Measurements from ENCODE around the gene CTTN.

The CTTN gene

GRCh38 chr11:70352100-70352499, 46.2 kb upstream of the CTTN start:
- Histone ChIP-seq H3K79me2 (ENCODE audit: insufficient read depth, low read length) (no peaks in the 10 kb centered on the region), H3K27me3 (ENCODE audit: insufficient read depth, low read length) (no peaks in the 10 kb centered on the region), H3K4me1 (ENCODE audit: insufficient read depth, low read length, severe bottlenecking) (no peaks in the 10 kb centered on the region), H3K4me2 (ENCODE audit: low read length) (no peak overlapping the region), H3K27ac (ENCODE audit: low read depth, low read length, poor library complexity, severe bottlenecking) (no peak overlapping the region), H3F3A (ENCODE audit: insufficient read depth, low read length) (no peaks in the 10 kb centered on the region), H3K4me3 (ENCODE audit: low read depth, low read length, poor library complexity, severe bottlenecking) (no peak overlapping the region), H3K9ac (ENCODE audit: low read length) (no peak overlapping the region), H2AFZ (ENCODE audit: low read length) (no peak overlapping the region), H3K9me3 (ENCODE audit: low read length) (no peaks in the 10 kb centered on the region), H3K36me3 (ENCODE audit: insufficient read depth, low read length) (peaks cover 55% of the 10 kb centered on the region), H3K9me2 (ENCODE audit: low read depth, low read length) (no peaks in the 10 kb centered on the region), H4K20me1 (ENCODE audit: insufficient read depth, low read length) (no peaks in the 10 kb centered on the region)
- TF ChIP-seq CTCF (IDR thresholded peaks at IDR 0.05; ENCODE audit: low read length) (no peak), EZH2 (IDR thresholded peaks at IDR 0.05; ENCODE audit: borderline replicate concordance, low read length) (no peak)

- Histone ChIP-seq H3K79me2 (ENCODE audit: insufficient read depth, low read length) (no peaks in the 10 kb centered on the region), H3K4me1 (ENCODE audit: insufficient read depth, low read length, severe bottlenecking) (no peaks in the 10 kb centered on the region), H3K36me3 (ENCODE audit: insufficient read depth, low read length) (peaks cover 53% of the 10 kb centered on the region), H3K9me3 (ENCODE audit: low read length) (no peaks in the 10 kb centered on the region), H3K4me2 (ENCODE audit: low read length) (no peak overlapping the region), H4K20me1 (ENCODE audit: insufficient read depth, low read length) (no peaks in the 10 kb centered on the region), H3K9me2 (ENCODE audit: low read depth, low read length) (no peaks in the 10 kb centered on the region), H3K4me3 (ENCODE audit: low read depth, low read length, poor library complexity, severe bottlenecking) (no peak overlapping the region), H2AFZ (ENCODE audit: low read length) (no peak overlapping the region), H3K27ac (ENCODE audit: low read depth, low read length, poor library complexity, severe bottlenecking) (no peak overlapping the region), H3K9ac (ENCODE audit: low read length) (no peak overlapping the region), H3K27me3 (ENCODE audit: insufficient read depth, low read length) (no peaks in the 10 kb centered on the region), H3F3A (ENCODE audit: insufficient read depth, low read length) (no peaks in the 10 kb centered on the region)
- TF ChIP-seq EZH2 (IDR thresholded peaks at IDR 0.05; ENCODE audit: borderline replicate concordance, low read length) = no peak
- TF ChIP-seq CTCF (IDR thresholded peaks at IDR 0.05; ENCODE audit: low read length) = no peak
These were observed 45.7 kb upstream of the CTTN start for GRCh38 chr11:70352601-70353000.

- Histone ChIP-seq H2AFZ (ENCODE audit: low read length) (no peak overlapping the region), H3K4me2 (ENCODE audit: low read length) (no peak overlapping the region), H3K9ac (ENCODE audit: low read length) (no peak overlapping the region), H3K9me3 (ENCODE audit: low read length) (no peaks in the 10 kb centered on the region), H3K27ac (ENCODE audit: low read depth, low read length, poor library complexity, severe bottlenecking) (no peak overlapping the region), H3K4me3 (ENCODE audit: low read depth, low read length, poor library complexity, severe bottlenecking) (no peak overlapping the region), H3K27me3 (ENCODE audit: insufficient read depth, low read length) (no peaks in the 10 kb centered on the region), H3K36me3 (ENCODE audit: insufficient read depth, low read length) (peaks cover 55% of the 10 kb centered on the region), H4K20me1 (ENCODE audit: insufficient read depth, low read length) (no peaks in the 10 kb centered on the region), H3F3A (ENCODE audit: insufficient read depth, low read length) (no peaks in the 10 kb centered on the region), H3K9me2 (ENCODE audit: low read depth, low read length) (no peaks in the 10 kb centered on the region), H3K4me1 (ENCODE audit: insufficient read depth, low read length, severe bottlenecking) (no peaks in the 10 kb centered on the region), H3K79me2 (ENCODE audit: insufficient read depth, low read length) (no peaks in the 10 kb centered on the region)
- TF ChIP-seq EZH2 (IDR thresholded peaks at IDR 0.05; ENCODE audit: borderline replicate concordance, low read length) (no peak), CTCF (IDR thresholded peaks at IDR 0.05; ENCODE audit: low read length) (no peak)
These were observed 45.0 kb upstream of the CTTN start for GRCh38 chr11:70353329-70353728.

Data from OCI-LY1 (cell line).